ENCODE measurements around the gene PCDHB5. TPM values are rescaled to one million over a fixed set of nuclear protein-coding genes. Genes with fewer than 3 reads are reported as not detected.
"Not testable (repeated sequence)": the region's sequence is repeated elsewhere in the genome, so short reads cannot be mapped to it uniquely, and the experiment has no call there.

Gene PCDHB5
- total RNA-seq: 7.3 TPM

GRCh38 chr5:141135030-141135717 lies at the start of gene PCDHB5:
PCDHB5 (plus strand) TSS chr5:141135206; CDS start chr5:141135435, 229 bp downstream.
- DNase-seq (ENCODE audit: low spot score in 2 of 2): no peak

GRCh38 chr5:141094481-141095262 lies 40.3 kb upstream of the PCDHB5 start, which contains the start of gene PCDHB2:
PCDHB2 (plus strand) TSS chr5:141094615; CDS start chr5:141094791, 176 bp downstream.
- no peak for FAIRE-seq
- no peak for DNase-seq (ENCODE audit: low spot score in 2 of 2)

More at GRCh38 chr5:141135030-141135717, at the start of gene PCDHB5:
- FAIRE-seq: no peak

GRCh38 chr5:141095263-141095641 lies 39.8 kb upstream of the PCDHB5 start:
- no peak for FAIRE-seq
- DNase-seq (ENCODE audit: low spot score in 2 of 2): no peak

GRCh38 chr5:141096181-141096580 lies 38.8 kb upstream of the PCDHB5 start:
- not testable (repeated sequence) for DNase-seq (ENCODE audit: low spot score in 2 of 2); FAIRE-seq

- DNase-seq (ENCODE audit: low spot score in 2 of 2); FAIRE-seq: not testable (repeated sequence)
Measured at GRCh38 chr5:141096586-141096985, 38.4 kb upstream of the PCDHB5 start.

- FAIRE-seq (no peak), DNase-seq (ENCODE audit: low spot score in 2 of 2) (no peak)
Measured at GRCh38 chr5:141100243-141100805, 34.7 kb upstream of the PCDHB5 start, which contains the start of gene PCDHB3. PCDHB3 (plus strand) TSS chr5:141100473; CDS start chr5:141100650, 177 bp downstream.

GRCh38 chr5:141101059-141101458 lies 33.9 kb upstream of the PCDHB5 start:
- no peak for DNase-seq (ENCODE audit: low spot score in 2 of 2)
- no peak for FAIRE-seq

GRCh38 chr5:141102070-141102469 lies 32.9 kb upstream of the PCDHB5 start:
- FAIRE-seq; DNase-seq (ENCODE audit: low spot score in 2 of 2): not testable (repeated sequence)

- FAIRE-seq; DNase-seq (ENCODE audit: low spot score in 2 of 2): not testable (repeated sequence)
Measured at GRCh38 chr5:141102471-141102870, 32.5 kb upstream of the PCDHB5 start.

GRCh38 chr5:141105350-141105749 lies 29.7 kb upstream of the PCDHB5 start:
- no peak for DNase-seq (ENCODE audit: low spot score in 2 of 2)
- FAIRE-seq: no peak

GRCh38 chr5:141119250-141119649 lies 15.8 kb upstream of the PCDHB5 start:
- no peak for DNase-seq (ENCODE audit: low spot score in 2 of 2)
- no peak for FAIRE-seq

GRCh38 chr5:141121563-141121962 lies 13.4 kb upstream of the PCDHB5 start, which contains the start of gene PCDHB4:
PCDHB4 (plus strand) TSS chr5:141121818; CDS start chr5:141121999, 181 bp downstream.
- DNase-seq (ENCODE audit: low spot score in 2 of 2): no peak
- no peak for FAIRE-seq

GRCh38 chr5:141121985-141122384 lies 13.0 kb upstream of the PCDHB5 start:
- FAIRE-seq: no peak
- no peak for DNase-seq (ENCODE audit: low spot score in 2 of 2)

GRCh38 chr5:141123396-141124135 lies 11.4 kb upstream of the PCDHB5 start:
- FAIRE-seq; DNase-seq (ENCODE audit: low spot score in 2 of 2): not testable (repeated sequence)

GRCh38 chr5:141127305-141127704 lies 7.7 kb upstream of the PCDHB5 start:
- FAIRE-seq (no peak), DNase-seq (ENCODE audit: low spot score in 2 of 2) (no peak)

- DNase-seq (ENCODE audit: low spot score in 2 of 2): no peak
- FAIRE-seq: no peak
Measured at GRCh38 chr5:141135718-141136266, 786 bp downstream of the PCDHB5 start.

- not testable (repeated sequence) for DNase-seq (ENCODE audit: low spot score in 2 of 2); FAIRE-seq
Measured at GRCh38 chr5:141137346-141137745, 2.3 kb downstream of the PCDHB5 start.

- no peak for FAIRE-seq
- no peak for DNase-seq (ENCODE audit: low spot score in 2 of 2)
Measured at GRCh38 chr5:141149812-141150211, 14.8 kb downstream of the PCDHB5 start, which contains the start of gene PCDHB6. PCDHB6 (plus strand) TSS chr5:141150057; CDS start chr5:141150258, 201 bp downstream.

GRCh38 chr5:141150224-141150992 lies 15.4 kb downstream of the PCDHB5 start:
- DNase-seq (ENCODE audit: low spot score in 2 of 2) (no peak), FAIRE-seq (no peak)

All from frontal cortex (tissue), 4 donors.